ENCODE measurements around the gene PAK5.

PAK5 gene

DNA sequence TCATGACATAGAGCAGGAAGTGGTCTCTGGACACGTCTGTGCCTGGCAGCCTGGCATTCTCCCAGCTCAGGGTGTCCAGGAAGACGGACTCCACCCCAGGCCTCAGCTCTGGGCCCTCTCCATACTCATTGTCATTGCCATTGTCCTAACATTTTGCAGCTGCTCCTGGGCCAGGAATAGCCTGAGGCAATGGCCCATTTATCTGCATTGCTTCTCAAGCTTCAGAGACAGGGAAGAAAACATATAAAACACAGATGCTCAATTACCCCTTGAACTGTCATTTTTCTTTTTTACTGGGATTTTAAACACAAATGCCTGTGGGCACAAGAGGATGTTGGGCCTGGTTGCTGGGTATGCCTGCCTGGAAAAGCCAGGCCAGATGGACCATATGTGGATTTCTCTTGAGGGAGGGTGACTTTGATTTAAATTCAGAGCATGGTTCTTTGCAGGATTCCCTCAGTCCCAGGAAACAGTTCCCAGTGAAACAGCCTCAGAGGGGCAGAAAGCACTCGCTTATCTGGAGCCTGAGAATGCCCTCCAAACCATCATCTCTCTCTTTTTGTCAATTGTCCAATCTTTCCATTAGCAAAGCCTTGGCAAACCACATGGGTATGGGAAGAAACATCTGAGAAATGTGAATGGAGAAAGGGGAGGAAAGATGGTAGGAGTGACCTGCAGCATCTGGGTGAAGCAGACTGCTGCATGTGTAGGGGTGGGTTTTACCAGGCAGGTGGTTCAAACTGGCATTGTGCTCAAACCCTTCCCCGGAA, 306.6 kb downstream of the PAK5 start:
- Histone ChIP-seq H3K27ac (ENCODE audit: low read depth, low read length, severe bottlenecking) (no peak overlapping the region), H3K36me3 (ENCODE audit: control insufficient read depth, insufficient read depth, low read length) (no peaks in the 10 kb centered on the region), H3K4me3 (ENCODE audit: extremely low read depth, insufficient read depth, low read length, poor library complexity, severe bottlenecking) (no peak overlapping the region), H3K9me3 (ENCODE audit: control insufficient read depth, low read length) (no peaks in the 10 kb centered on the region), H3K4me1 (ENCODE audit: control insufficient read depth, insufficient read depth, low read length, poor library complexity, severe bottlenecking) (peaks cover 3% of the 10 kb centered on the region)
- WGBS, 2 experiments (ENCODE audit: insufficient coverage in 2 of 2) = 78 to 88% methylated on average over 1 to 3 of the region's 4 CpGs

GRCh38 chr20:9531581-9531980, 307.3 kb downstream of the PAK5 start:
- no peak overlapping the region for H3K27ac ChIP-seq (ENCODE audit: low read depth, low read length, severe bottlenecking)
- no peak overlapping the region for H3K4me3 ChIP-seq (ENCODE audit: extremely low read depth, insufficient read depth, low read length, poor library complexity, severe bottlenecking)
- H3K36me3 ChIP-seq (ENCODE audit: control insufficient read depth, insufficient read depth, low read length) = no peaks in the 10 kb centered on the region
- no peaks in the 10 kb centered on the region for H3K9me3 ChIP-seq (ENCODE audit: control insufficient read depth, low read length)
- H3K4me1 ChIP-seq (ENCODE audit: control insufficient read depth, insufficient read depth, low read length, poor library complexity, severe bottlenecking) = peaks cover 3% of the 10 kb centered on the region
- no CpG with 5 or more reads among the region's 2 CpGs for whole genome bisulfite sequencing, 2 experiments (ENCODE audit: insufficient coverage in 2 of 2)

DNA sequence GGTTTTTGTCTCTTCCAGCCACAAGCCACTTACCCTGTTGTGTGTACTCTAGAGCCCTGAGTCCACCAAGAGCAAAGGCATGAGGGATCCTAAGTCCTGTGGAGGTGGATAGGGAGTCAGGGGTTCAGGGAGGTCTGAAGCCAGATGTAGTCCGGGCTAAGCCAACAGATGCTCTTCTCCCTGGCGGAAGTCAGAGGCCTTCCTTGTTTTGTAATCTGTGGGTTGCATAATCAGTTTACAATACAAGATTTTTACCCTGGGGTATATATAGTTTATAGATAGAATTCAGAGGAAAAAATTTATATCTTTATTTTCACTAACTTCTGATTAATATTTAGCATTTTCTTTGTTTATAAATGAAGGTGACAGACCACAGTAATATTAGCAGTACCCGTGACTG, 315.2 kb downstream of the PAK5 start:
- Histone ChIP-seq H3K9me3 (ENCODE audit: control insufficient read depth, low read length) (no peaks in the 10 kb centered on the region), H3K36me3 (ENCODE audit: control insufficient read depth, insufficient read depth, low read length) (no peaks in the 10 kb centered on the region), H3K4me1 (ENCODE audit: control insufficient read depth, insufficient read depth, low read length, poor library complexity, severe bottlenecking) (no peaks in the 10 kb centered on the region), H3K27ac (ENCODE audit: low read depth, low read length, severe bottlenecking) (no peak overlapping the region), H3K4me3 (ENCODE audit: extremely low read depth, insufficient read depth, low read length, poor library complexity, severe bottlenecking) (no peak overlapping the region)
- no CpG with 5 or more reads among the region's 3 CpGs for WGBS, 2 experiments (ENCODE audit: insufficient coverage in 2 of 2)

DNA sequence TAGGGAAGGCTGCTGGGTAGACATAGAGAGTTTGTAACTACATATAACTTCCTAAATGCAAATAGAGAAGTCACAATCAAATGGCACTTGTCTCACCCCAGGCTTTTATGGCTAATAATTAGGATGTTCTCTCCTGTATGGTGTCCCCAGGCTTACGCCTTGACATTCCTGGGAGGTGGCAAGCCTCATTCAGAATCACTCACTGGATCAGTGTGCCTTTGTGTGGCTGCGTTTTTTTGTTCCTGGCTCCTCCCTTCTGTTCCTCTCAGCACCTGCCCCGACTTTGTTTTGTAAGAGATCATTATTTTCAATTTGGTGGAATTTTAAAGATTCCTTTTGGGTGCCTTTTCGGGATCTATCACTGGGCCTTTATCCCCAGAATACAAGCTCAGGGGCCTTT, 318.8 kb downstream of the PAK5 start:
- H3K27ac ChIP-seq (ENCODE audit: low read depth, low read length, severe bottlenecking) = no peak overlapping the region
- no peaks in the 10 kb centered on the region for H3K9me3 ChIP-seq (ENCODE audit: control insufficient read depth, low read length)
- WGBS, 2 experiments (ENCODE audit: insufficient coverage in 2 of 2) = 80% methylated on average over 1 of the region's 4 CpGs; no CpG with 5 or more reads in 1 of the 2 experiments
- no peaks in the 10 kb centered on the region for H3K36me3 ChIP-seq (ENCODE audit: control insufficient read depth, insufficient read depth, low read length)
- H3K4me1 ChIP-seq (ENCODE audit: control insufficient read depth, insufficient read depth, low read length, poor library complexity, severe bottlenecking) = peaks cover 9% of the 10 kb centered on the region
- H3K4me3 ChIP-seq (ENCODE audit: extremely low read depth, insufficient read depth, low read length, poor library complexity, severe bottlenecking) = no peak overlapping the region

- Histone ChIP-seq H3K27ac (ENCODE audit: low read depth, low read length, severe bottlenecking) (no peak overlapping the region), H3K4me3 (ENCODE audit: extremely low read depth, insufficient read depth, low read length, poor library complexity, severe bottlenecking) (no peak overlapping the region), H3K9me3 (ENCODE audit: control insufficient read depth, low read length) (no peaks in the 10 kb centered on the region), H3K4me1 (ENCODE audit: control insufficient read depth, insufficient read depth, low read length, poor library complexity, severe bottlenecking) (peaks cover 12% of the 10 kb centered on the region), H3K36me3 (ENCODE audit: control insufficient read depth, insufficient read depth, low read length) (no peaks in the 10 kb centered on the region)
- WGBS, 2 experiments (ENCODE audit: insufficient coverage in 2 of 2) = 32 to 33% methylated on average over 5 to 6 of the region's 8 CpGs
These were observed 320.2 kb downstream of the PAK5 start for GRCh38 chr20:9518576-9519175.

GRCh38 chr20:9517297-9518162, 321.3 kb downstream of the PAK5 start:
- Histone ChIP-seq H3K4me1 (ENCODE audit: control insufficient read depth, insufficient read depth, low read length, poor library complexity, severe bottlenecking) (peaks cover 12% of the 10 kb centered on the region), H3K4me3 (ENCODE audit: extremely low read depth, insufficient read depth, low read length, poor library complexity, severe bottlenecking) (no peak overlapping the region), H3K36me3 (ENCODE audit: control insufficient read depth, insufficient read depth, low read length) (no peaks in the 10 kb centered on the region), H3K27ac (ENCODE audit: low read depth, low read length, severe bottlenecking) (no peak overlapping the region), H3K9me3 (ENCODE audit: control insufficient read depth, low read length) (no peaks in the 10 kb centered on the region)
- WGBS, 2 experiments (ENCODE audit: insufficient coverage in 2 of 2) = 64 to 82% methylated on average over 3 to 4 of the region's 8 CpGs

DNA sequence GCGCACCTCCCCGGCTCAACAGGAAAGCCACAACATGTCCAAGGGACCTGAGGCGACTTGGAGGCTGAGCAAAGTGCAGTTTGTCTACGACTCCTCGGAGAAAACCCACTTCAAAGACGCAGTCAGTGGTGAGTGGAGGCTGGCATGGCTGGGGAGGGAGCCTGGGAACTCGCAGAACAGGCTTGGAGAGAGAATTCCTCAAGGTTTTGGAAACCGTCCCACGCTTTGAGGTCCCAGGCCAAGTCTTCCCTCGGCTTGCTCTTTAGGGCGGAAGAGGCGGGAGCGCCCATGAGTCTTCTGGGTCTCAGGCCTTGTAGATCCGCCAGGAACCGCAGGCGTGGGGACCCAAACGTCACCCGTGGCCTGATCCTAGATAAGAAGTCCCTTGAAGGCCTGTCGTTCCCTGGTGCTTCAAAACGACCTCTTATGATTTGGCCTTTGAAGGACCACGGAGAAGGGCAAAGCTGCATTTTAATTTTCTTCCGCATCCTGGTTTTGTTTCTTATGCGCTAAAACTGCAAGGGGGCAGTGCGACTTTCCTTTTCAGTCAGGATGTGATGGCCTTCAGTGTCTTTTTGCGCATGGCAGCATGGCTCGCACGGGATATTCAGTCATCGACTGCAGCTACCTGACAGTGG, 322.5 kb downstream of the PAK5 start:
- peaks cover 12% of the 10 kb centered on the region for H3K4me1 ChIP-seq (ENCODE audit: control insufficient read depth, insufficient read depth, low read length, poor library complexity, severe bottlenecking)
- H3K9me3 ChIP-seq (ENCODE audit: control insufficient read depth, low read length) = no peaks in the 10 kb centered on the region
- no peak overlapping the region for H3K27ac ChIP-seq (ENCODE audit: low read depth, low read length, severe bottlenecking)
- peak overlapping the region; percentile 25 for H3K4me3 ChIP-seq (ENCODE audit: extremely low read depth, insufficient read depth, low read length, poor library complexity, severe bottlenecking)
- H3K36me3 ChIP-seq (ENCODE audit: control insufficient read depth, insufficient read depth, low read length) = no peaks in the 10 kb centered on the region
- WGBS, 2 experiments (ENCODE audit: insufficient coverage in 2 of 2) = 13 to 15% methylated on average over 27 to 28 of the region's 28 CpGs

- Histone ChIP-seq H3K9me3 (ENCODE audit: control insufficient read depth, low read length) (no peaks in the 10 kb centered on the region), H3K4me3 (ENCODE audit: extremely low read depth, insufficient read depth, low read length, poor library complexity, severe bottlenecking) (peak overlapping the region; percentile 25), H3K36me3 (ENCODE audit: control insufficient read depth, insufficient read depth, low read length) (no peaks in the 10 kb centered on the region), H3K27ac (ENCODE audit: low read depth, low read length, severe bottlenecking) (no peak overlapping the region), H3K4me1 (ENCODE audit: control insufficient read depth, insufficient read depth, low read length, poor library complexity, severe bottlenecking) (peaks cover 12% of the 10 kb centered on the region)
- 1% methylated on average over 26 to 38 of the region's 38 CpGs for WGBS, 2 experiments (ENCODE audit: insufficient coverage in 2 of 2)
These were observed 323.1 kb downstream of the PAK5 start for GRCh38 chr20:9515741-9516233.

DNA sequence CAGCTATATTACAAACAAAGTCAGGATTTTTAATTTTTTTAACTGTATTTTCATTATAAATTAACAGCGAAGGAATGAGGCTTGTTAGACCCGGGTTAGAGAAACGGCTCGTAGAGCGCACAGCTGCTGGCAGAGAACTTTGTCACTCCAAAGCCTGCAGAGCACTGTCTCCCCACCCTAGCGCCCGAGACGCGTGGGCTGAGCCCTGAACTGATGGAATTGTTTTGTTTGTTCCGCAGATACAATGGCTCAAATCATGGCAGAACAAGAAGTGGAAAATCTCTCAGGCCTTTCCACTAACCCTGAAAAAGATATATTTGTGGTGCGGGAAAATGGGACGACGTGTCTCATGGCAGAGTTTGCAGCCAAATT, 323.7 kb downstream of the PAK5 start:
- no peak overlapping the region for H3K27ac ChIP-seq (ENCODE audit: low read depth, low read length, severe bottlenecking)

DNA sequence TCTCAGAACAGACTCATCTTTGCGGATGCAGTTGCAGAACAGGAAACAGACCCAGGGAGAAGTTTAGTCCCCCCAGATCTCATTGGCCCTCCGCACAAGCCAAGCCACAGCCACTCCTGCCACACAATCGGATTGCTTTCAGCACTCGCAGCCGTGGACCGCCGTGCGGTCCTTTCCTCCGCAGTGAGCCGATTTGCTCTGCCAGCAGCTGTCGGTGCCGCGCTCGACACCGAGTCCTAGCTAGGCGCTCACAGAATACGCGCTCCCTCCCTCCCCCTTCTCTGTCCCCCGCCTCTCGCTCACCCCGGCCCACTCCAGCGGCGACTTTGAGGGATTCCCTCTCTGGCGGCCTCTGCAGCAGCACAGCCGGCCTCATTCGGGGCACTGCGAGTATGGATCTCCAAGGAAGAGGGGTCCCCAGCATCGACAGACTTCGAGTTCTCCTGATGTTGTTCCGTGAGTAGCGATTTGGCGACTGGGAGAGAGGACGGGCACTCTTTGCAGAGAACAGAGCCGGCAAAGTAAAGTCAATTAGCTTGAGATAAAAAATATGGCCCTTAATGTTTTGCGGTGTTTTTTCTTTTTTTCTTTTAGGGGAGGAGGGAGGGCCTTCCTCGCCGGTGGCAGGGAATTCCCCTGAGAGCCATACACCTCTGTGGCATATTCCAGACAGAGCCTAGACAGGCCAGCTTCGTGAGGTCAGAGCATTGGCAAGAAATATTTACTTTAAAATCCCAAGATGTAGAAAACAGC, 324.2 kb downstream of the PAK5 start, which contains the start of gene LAMP5:
Gene LAMP5 (plus strand): TSS at position 130 of the 753 bp plus-strand sequence. CDS start 263 bp downstream, at position 393.
- Histone ChIP-seq H3K4me3 (ENCODE audit: extremely low read depth, insufficient read depth, low read length, poor library complexity, severe bottlenecking) (peak within 1 kb of the TSS; percentile 14), H3K27ac (ENCODE audit: low read depth, low read length, severe bottlenecking) (no peak within 1 kb of the TSS), H3K9me3 (ENCODE audit: control insufficient read depth, low read length) (no peaks in the 10 kb centered on the region), H3K36me3 (ENCODE audit: control insufficient read depth, insufficient read depth, low read length) (no peaks in the 10 kb centered on the region), H3K4me1 (ENCODE audit: control insufficient read depth, insufficient read depth, low read length, poor library complexity, severe bottlenecking) (peaks cover 12% of the 10 kb centered on the region)
- WGBS, 2 experiments (ENCODE audit: insufficient coverage in 2 of 2) = 1% methylated on average over 20 to 30 of the region's 38 CpGs

More for the DNA sequence above, 323.7 kb downstream of the PAK5 start:
- no peaks in the 10 kb centered on the region for H3K36me3 ChIP-seq (ENCODE audit: control insufficient read depth, insufficient read depth, low read length)
- no peaks in the 10 kb centered on the region for H3K9me3 ChIP-seq (ENCODE audit: control insufficient read depth, low read length)
- WGBS, 2 experiments (ENCODE audit: insufficient coverage in 2 of 2) = 9% methylated on average over 10 of the region's 13 CpGs; no CpG with 5 or more reads in 1 of the 2 experiments
- peak overlapping the region; percentile 14 for H3K4me3 ChIP-seq (ENCODE audit: extremely low read depth, insufficient read depth, low read length, poor library complexity, severe bottlenecking)
- H3K4me1 ChIP-seq (ENCODE audit: control insufficient read depth, insufficient read depth, low read length, poor library complexity, severe bottlenecking) = peaks cover 12% of the 10 kb centered on the region

All from mesodermal cell (in vitro differentiated cells).